Hepatocyte (in vitro differentiated cells): ENCODE measurements around the gene TIAM1.

Experiments used
- CTCF ChIP-seq: fragments of 200-600 bp; sonication (generic); IDR thresholded peaks from 2 replicates; pipeline ENCODE4 v1.5.1; 2016; ENCODE audit warnings: antibody characterized with exemption, mild to moderate bottlenecking; ENCODE audit not compliant: poor library complexity
- EZH2 ChIP-seq: fragments of 200-600 bp; sonication (generic); IDR thresholded peaks from 2 replicates; pipeline ENCODE4 v1.6.1; 2016; ENCODE audit warnings: antibody characterized with exemption, mild to moderate bottlenecking, borderline replicate concordance
- EZH2phosphoT487 ChIP-seq: fragments of 200-600 bp; sonication (generic); IDR thresholded peaks from one replicate; pipeline ENCODE4 v1.6.1; 2018; ENCODE audit warnings: antibody characterized with exemption, mild to moderate bottlenecking, low read depth, moderate library complexity; ENCODE audit not compliant: unreplicated experiment, severe bottlenecking

- TF ChIP-seq CTCF (no peak), EZH2 (no peak), EZH2phosphoT487 (no peak)
Measured at GRCh38 chr21:31205412-31205811, 138.6 kb downstream of the TIAM1 start.
